Hepatocyte (in vitro differentiated cells): ENCODE measurements around the gene SMIM41. TPM values are rescaled to one million over a fixed set of nuclear protein-coding genes. Genes with fewer than 3 reads are reported as not detected.

Experiments
- DNase-seq: peaks from one replicate; pipeline ENCODE4 v3.0.0-alpha.2; 2016; ENCODE audit warnings: low spot score
- H2AFZ ChIP-seq: fragments of 200-600 bp; sonication (generic); 2 replicates; pipeline ENCODE4 v1.6.0; 2016; ENCODE audit warnings: antibody characterized with exemption, mild to moderate bottlenecking
- H3K27ac ChIP-seq: fragments of 200-600 bp; sonication (generic); 2 replicates; pipeline ENCODE4 v1.5.1; 2016; ENCODE audit warnings: mild to moderate bottlenecking
- H3K27me3 ChIP-seq: fragments of 200-600 bp; sonication (generic); 2 replicates; pipeline ENCODE4 v1.6.1; 2016
- H3K36me3 ChIP-seq: fragments of 200-600 bp; sonication (generic); replicated peaks from 2 replicates; pipeline ENCODE4 v1.5.1; 2016; ENCODE audit warnings: low read depth; ENCODE audit not compliant: insufficient read depth
- H3K4me1 ChIP-seq: fragments of 200-600 bp; sonication (generic); 2 replicates; pipeline ENCODE4 v1.5.1; 2016; ENCODE audit warnings: mild to moderate bottlenecking, moderate library complexity; ENCODE audit not compliant: insufficient read depth
- H3K4me2 ChIP-seq: fragments of 200-600 bp; sonication (generic); 2 replicates; pipeline ENCODE4 v1.6.0; 2016
- H3K4me3 ChIP-seq: fragments of 200-600 bp; sonication (generic); 2 replicates; pipeline ENCODE4 v1.5.1; 2016; ENCODE audit warnings: mild to moderate bottlenecking
- H3K79me2 ChIP-seq: fragments of 200-600 bp; sonication (generic); 2 replicates; pipeline ENCODE4 v1.6.0; 2017; ENCODE audit warnings: mild to moderate bottlenecking
- H3K9me2 ChIP-seq: fragments of 200-600 bp; sonication (generic); replicated peaks from 2 replicates; pipeline ENCODE4 v1.6.0; 2017; ENCODE audit warnings: mild to moderate bottlenecking; ENCODE audit not compliant: insufficient read depth
- H3K9me3 ChIP-seq: fragments of 200-600 bp; sonication (generic); 2 replicates; pipeline ENCODE4 v1.5.1; 2016; ENCODE audit warnings: low read depth, mild to moderate bottlenecking
- H4K20me1 ChIP-seq: fragments of 200-600 bp; sonication (generic); 2 replicates; pipeline ENCODE4 v1.6.0; 2016; ENCODE audit warnings: mild to moderate bottlenecking; ENCODE audit not compliant: insufficient read depth, poor library complexity, severe bottlenecking
- CTCF ChIP-seq: fragments of 200-600 bp; sonication (generic); IDR thresholded peaks from 2 replicates; pipeline ENCODE4 v1.5.1; 2016; ENCODE audit warnings: antibody characterized with exemption, mild to moderate bottlenecking; ENCODE audit not compliant: poor library complexity
- EZH2 ChIP-seq: fragments of 200-600 bp; sonication (generic); IDR thresholded peaks from 2 replicates; pipeline ENCODE4 v1.6.1; 2016; ENCODE audit warnings: antibody characterized with exemption, mild to moderate bottlenecking, borderline replicate concordance
- EZH2phosphoT487 ChIP-seq: fragments of 200-600 bp; sonication (generic); IDR thresholded peaks from one replicate; pipeline ENCODE4 v1.6.1; 2018; ENCODE audit warnings: antibody characterized with exemption, mild to moderate bottlenecking, low read depth, moderate library complexity; ENCODE audit not compliant: unreplicated experiment, severe bottlenecking
- WGBS: methylation state at CpG from one replicate; pipeline ENCODE4 v1.1.6; 2016; ENCODE audit warnings: low lambda C conversion rate; ENCODE audit errors: missing lambda C conversion rate; 5-methylcytosine and 5-hydroxymethylcytosine counted together
- polyA plus RNA-seq: library from polyadenylated mRNA; unstranded; fragments of >200 nt; fragmentation: Nextera tagmentation; extraction: Ambion mirVana; gene quantifications from 2 replicates; pipeline ENCODE4 v1.2.1, GENCODE V29; 2016
- total RNA-seq: library from RNA; depleted of rRNA; stranded (reverse); fragments of >200 nt; gene quantifications from 2 replicates; pipeline ENCODE4 v1.2.3, GENCODE V29; 2014

SMIM41 gene
- total and polyA plus RNA-seq, 2 experiments from 2014 or later = not detected

DNA sequence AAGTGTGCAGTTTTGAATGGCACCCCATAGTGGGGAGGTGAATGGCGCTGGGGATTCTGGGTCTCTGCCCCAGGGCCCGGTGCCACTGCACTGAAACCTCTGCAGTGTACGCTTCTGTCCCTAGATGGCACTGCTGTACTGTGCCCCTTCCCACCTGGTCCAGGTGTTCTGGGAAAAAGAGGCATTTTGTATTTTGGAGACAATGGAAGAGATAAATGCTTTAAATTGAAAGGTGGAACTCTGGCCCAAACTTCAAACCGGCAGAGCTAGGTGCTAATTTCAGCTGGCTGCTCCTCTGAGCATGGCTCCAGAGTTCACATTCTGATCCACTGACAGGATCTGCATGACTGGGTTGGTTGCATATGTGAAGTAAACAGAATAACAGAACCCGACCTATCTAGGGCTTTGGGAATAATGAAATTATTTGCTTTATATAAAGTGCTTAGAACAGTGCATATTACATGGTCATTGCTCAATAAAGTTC is 60.1 kb downstream of the SMIM41 start:
- TF ChIP-seq EZH2 = no peak
- peak; percentile 74 for TF ChIP-seq CTCF
- no peak for TF ChIP-seq EZH2phosphoT487
- WGBS = 18% methylated on average over 5 of the region's 5 CpGs
- peak; percentile 71 for DNase-seq

DNA sequence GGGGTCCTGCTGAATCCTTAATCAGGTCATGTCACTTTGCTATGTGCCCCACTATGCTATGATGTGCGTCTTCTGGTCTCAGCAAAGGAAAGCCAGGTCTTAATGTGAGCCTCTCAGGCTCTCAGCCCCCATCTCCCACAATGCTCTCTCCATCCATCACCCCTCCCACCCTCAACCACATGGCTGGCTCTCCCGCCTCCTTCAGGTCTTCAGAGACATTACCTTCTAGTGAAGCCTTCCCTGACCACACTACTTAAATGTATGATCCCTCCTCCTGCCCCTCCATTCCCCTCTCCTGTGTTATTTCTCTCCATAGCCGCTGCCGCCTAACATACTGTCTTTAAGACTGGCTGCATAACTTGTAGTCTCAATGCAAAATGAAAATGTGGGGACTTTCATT is 61.8 kb downstream of the SMIM41 start:
- 86% methylated on average over 4 of the region's 4 CpGs for WGBS
- no peak overlapping the region for H3K4me2 ChIP-seq
- H3K27me3 ChIP-seq = no peaks in the 10 kb centered on the region
- no peak overlapping the region for H3K4me3 ChIP-seq
- no peaks in the 10 kb centered on the region for H3K9me3 ChIP-seq
- TF ChIP-seq EZH2 = no peak
- no peak for TF ChIP-seq EZH2phosphoT487
- TF ChIP-seq CTCF = no peak
- H2AFZ ChIP-seq = no peak overlapping the region
- H4K20me1 ChIP-seq = no peaks in the 10 kb centered on the region
- no peak overlapping the region for H3K27ac ChIP-seq
- no peaks in the 10 kb centered on the region for H3K9me2 ChIP-seq
- no peaks in the 10 kb centered on the region for H3K79me2 ChIP-seq
- peaks cover 11% of the 10 kb centered on the region for H3K4me1 ChIP-seq
- DNase-seq = no peak
- no peaks in the 10 kb centered on the region for H3K36me3 ChIP-seq

More for the DNA sequence above, 60.1 kb downstream of the SMIM41 start:
- H3K27ac ChIP-seq = no peak overlapping the region
- no peaks in the 10 kb centered on the region for H4K20me1 ChIP-seq
- no peaks in the 10 kb centered on the region for H3K4me1 ChIP-seq
- H3K4me2 ChIP-seq = no peak overlapping the region
- no peak overlapping the region for H3K4me3 ChIP-seq
- no peaks in the 10 kb centered on the region for H3K79me2 ChIP-seq
- H3K36me3 ChIP-seq = no peaks in the 10 kb centered on the region
- H2AFZ ChIP-seq = no peak overlapping the region
- no peaks in the 10 kb centered on the region for H3K27me3 ChIP-seq
- H3K9me2 ChIP-seq = no peaks in the 10 kb centered on the region
- H3K9me3 ChIP-seq = no peaks in the 10 kb centered on the region

- Histone ChIP-seq H3K79me2 (no peaks in the 10 kb centered on the region), H3K36me3 (no peaks in the 10 kb centered on the region), H3K4me1 (peaks cover 16% of the 10 kb centered on the region), H3K4me2 (no peak overlapping the region), H3K4me3 (no peak overlapping the region), H4K20me1 (no peaks in the 10 kb centered on the region), H3K9me2 (no peaks in the 10 kb centered on the region), H2AFZ (no peak overlapping the region), H3K27ac (no peak overlapping the region), H3K27me3 (no peaks in the 10 kb centered on the region), H3K9me3 (no peaks in the 10 kb centered on the region)
- DNase-seq = no peak
- no peak for TF ChIP-seq CTCF
- TF ChIP-seq EZH2 = no peak
- TF ChIP-seq EZH2phosphoT487 = no peak
- 95% methylated on average over 8 of the region's 8 CpGs for WGBS
Observed at GRCh38 chr12:52141875-52142274, 62.4 kb downstream of the SMIM41 start.

DNA sequence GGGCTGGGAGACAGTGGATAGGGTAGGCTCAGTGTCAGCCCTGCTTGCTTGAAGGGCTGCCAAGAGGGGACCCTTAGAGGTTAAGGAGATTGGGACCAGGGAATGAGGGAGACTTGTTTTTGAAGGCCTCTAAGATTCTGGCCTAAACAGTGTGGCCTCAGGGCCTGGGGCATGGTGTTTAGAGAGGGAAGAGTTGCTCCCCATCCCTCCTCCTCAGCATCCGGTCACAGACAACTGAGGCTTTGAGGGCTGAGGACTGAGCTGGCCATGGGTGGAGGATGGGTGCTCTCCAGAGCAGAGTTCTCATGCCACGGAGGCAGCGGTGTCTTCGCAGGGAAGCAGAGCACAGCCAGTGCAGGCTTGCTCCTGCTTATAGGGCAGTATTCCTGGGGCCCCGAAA is 62.9 kb downstream of the SMIM41 start:
- no peak for DNase-seq
- TF ChIP-seq EZH2 = no peak
- no peak for TF ChIP-seq EZH2phosphoT487
- no peak for TF ChIP-seq CTCF
- Histone ChIP-seq H3K4me3 (no peak overlapping the region), H3K79me2 (no peaks in the 10 kb centered on the region), H3K4me2 (no peak overlapping the region), H3K9me2 (no peaks in the 10 kb centered on the region), H3K27ac (no peak overlapping the region), H3K4me1 (peaks cover 21% of the 10 kb centered on the region), H3K9me3 (no peaks in the 10 kb centered on the region), H2AFZ (no peak overlapping the region), H4K20me1 (no peaks in the 10 kb centered on the region), H3K27me3 (no peaks in the 10 kb centered on the region), H3K36me3 (no peaks in the 10 kb centered on the region)
- 93% methylated on average over 5 of the region's 5 CpGs for WGBS
